PC-9 (cell line): ENCODE data around the gene RARB.

Experiments
- CTCF ChIP-seq: fragments of 200-600 bp; sonication (generic); conservative IDR thresholded peaks from 2 replicates; pipeline ENCODE4 v1.6.1; 2017; ENCODE audit warnings: mixed run types, antibody characterized with exemption, mild to moderate bottlenecking, moderate library complexity
- EZH2 ChIP-seq: fragments of 200-600 bp; sonication (generic); IDR thresholded peaks from 2 replicates; pipeline ENCODE4 v1.8.0; 2017; ENCODE audit warnings: antibody characterized with exemption, low read depth

DNA sequence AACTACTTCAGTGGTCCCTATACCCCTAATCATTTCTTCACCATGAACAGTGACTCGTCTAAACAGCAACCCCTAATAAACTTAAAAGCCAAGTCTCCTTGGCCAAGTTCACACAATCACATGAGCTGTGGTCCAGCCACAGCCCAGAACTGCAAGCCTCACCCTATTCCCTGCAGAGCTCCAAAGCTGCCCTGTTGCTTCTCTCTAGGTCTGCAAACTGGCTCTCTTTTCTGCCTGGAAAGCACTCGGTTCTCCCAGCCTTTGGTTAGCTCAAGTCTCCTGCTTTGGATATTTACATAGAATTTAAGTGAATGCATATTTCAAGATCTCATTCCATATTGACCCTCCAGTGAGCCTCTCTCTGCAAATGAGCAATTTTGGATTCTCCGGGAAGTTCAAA is 129.6 kb downstream of the RARB start:
- TF ChIP-seq CTCF (no peak), EZH2 (no peak)
